Neural cell (in vitro differentiated cells): Measurements from ENCODE around the gene ZNF648.

ENCODE experiments used
- CTCF ChIP-seq: fragments of 450-650 bp; IDR thresholded peaks from 2 replicates; pipeline ENCODE4 v1.5.1; 2014; ENCODE audit warnings: antibody characterized with exemption, mild to moderate bottlenecking, moderate library complexity; ENCODE audit not compliant: poor library complexity, severe bottlenecking
- EZH2 ChIP-seq: fragments of 200-600, 300-800 bp; shearing (Covaris generic), sonication (generic); IDR thresholded peaks from 2 replicates; pipeline ENCODE4 v1.6.1; 2014; ENCODE audit warnings: antibody characterized with exemption, low read length, borderline replicate concordance, mild to moderate bottlenecking; ENCODE audit not compliant: insufficient read depth, poor library complexity, severe bottlenecking
- REST ChIP-seq: IDR thresholded peaks from 2 replicates; pipeline ENCODE4 v1.6.1; 2012; ENCODE audit warnings: borderline replicate concordance
- SMC3 ChIP-seq: fragments of 450-650 bp; conservative IDR thresholded peaks from 2 replicates; pipeline ENCODE4 v1.6.1; 2014; ENCODE audit warnings: antibody characterized with exemption, mild to moderate bottlenecking, moderate library complexity; ENCODE audit not compliant: poor library complexity
- TAF1 ChIP-seq: IDR thresholded peaks from 2 replicates; pipeline ENCODE4 v1.6.1; 2012; ENCODE audit warnings: low read depth

- TF ChIP-seq REST (no peak), CTCF (no peak), EZH2 (no peak), SMC3 (no peak), TAF1 (no peak)
These were observed 23.3 kb downstream of the ZNF648 start for GRCh38 chr1:182038220-182038619.
